Stimulated activated naive CD8-positive, alpha-beta T cell treated with anti-CD3 and anti-CD28 coated beads, Interleukin-15, amount 100 ng/mL, for 72 hours (primary cell): Measurements from ENCODE around the gene REL.
"Not testable (repeated sequence)": the region's sequence is repeated elsewhere in the genome, so short reads cannot be mapped to it uniquely, and the experiment has no call there.

Experiments
- ATAC-seq: fragments of 150-1000 bp; cut with Tn5 transposase; 2 replicates; pipeline ENCODE4 v1.10.0; 2021; ENCODE audit warnings: mild to moderate bottlenecking, moderate library complexity
- DNase-seq, 2 donors: peaks; one replicate each; pipeline ENCODE4 v3.0.0; 2021 to 2022
- H3K27ac Mint-ChIP-seq, 2 donors: one replicate each; pipeline ENCODE4 v1.8.0; 2022; ENCODE audit warnings: mild to moderate bottlenecking in 2 of 2, mixed read lengths in 2 of 2, moderate library complexity in 2 of 2
- H3K27me3 Mint-ChIP-seq: one replicate; pipeline ENCODE4 v1.8.0; 2022; ENCODE audit warnings: mixed read lengths
- H3K4me1 Mint-ChIP-seq: one replicate; pipeline ENCODE4 v1.8.0; 2022; ENCODE audit warnings: mild to moderate bottlenecking, mixed read lengths
- H3K4me3 Mint-ChIP-seq, 2 donors: one replicate each; pipeline ENCODE4 v1.8.0; 2022; ENCODE audit warnings: mild to moderate bottlenecking in 2 of 2, mixed read lengths in 2 of 2, moderate library complexity in 1 of 2
- H3K9me3 Mint-ChIP-seq, 2 donors: one replicate each; pipeline ENCODE4 v1.8.0; 2022; ENCODE audit warnings: mixed read lengths in 2 of 2

The REL gene

DNA sequence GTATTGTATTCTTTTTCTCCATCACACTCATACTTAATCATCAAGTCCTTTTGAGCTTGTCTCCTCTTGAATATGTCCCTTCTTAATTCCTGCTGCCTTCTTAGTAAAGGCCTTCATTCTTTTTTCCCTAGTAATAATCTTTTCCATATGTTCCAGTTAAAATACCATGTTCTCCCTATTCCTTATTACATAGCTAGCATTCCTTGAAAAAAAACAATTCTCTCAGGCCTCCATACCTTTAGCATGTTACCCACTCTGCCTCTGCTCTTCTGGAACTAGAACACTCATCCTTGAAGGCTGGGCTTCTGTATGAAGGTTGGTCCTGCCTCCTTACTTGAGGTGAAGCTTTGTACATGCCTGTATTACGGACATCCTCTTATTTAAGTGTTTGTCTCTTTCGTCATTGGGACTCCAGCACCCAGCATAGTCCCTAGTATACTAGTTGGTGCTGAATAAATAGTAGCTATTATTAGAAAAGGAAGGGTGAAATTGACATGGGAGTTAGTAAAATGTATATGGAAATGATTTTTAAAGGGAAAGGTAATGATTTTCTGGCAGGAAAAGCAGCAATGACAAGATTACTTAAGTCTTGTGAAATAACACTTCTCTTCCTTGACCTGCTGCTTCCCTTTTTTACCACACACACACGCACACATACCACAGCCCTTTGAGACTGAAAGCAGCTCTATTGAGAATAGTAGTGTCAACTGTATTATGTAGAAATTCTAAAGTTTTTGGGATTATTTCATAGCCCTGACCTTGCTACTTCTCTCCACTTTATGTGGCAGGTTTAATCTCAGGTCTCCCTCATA, 45.6 kb downstream of the REL start:
- ATAC-seq = no peak
- Mint-ChIP-seq H3K9me3 (peaks cover 7 to 19% of the 10 kb centered on the region in 2 donors), H3K27ac (no peak overlapping the region), H3K4me1 (peaks cover 14% of the 10 kb centered on the region), H3K4me3 (no peak overlapping the region), H3K27me3 (no peaks in the 10 kb centered on the region)
- no peak for DNase-seq

GRCh38 chr2:60932061-60932460, 50.7 kb downstream of the REL start:
- not testable (repeated sequence) for ATAC-seq, DNase-seq, H3K9me3 Mint-ChIP-seq, H3K27me3 Mint-ChIP-seq, H3K4me3 Mint-ChIP-seq
- Mint-ChIP-seq H3K4me1 (peaks cover 16% of the 10 kb centered on the region), H3K27ac (peak overlapping the region in 1 of 2 donors; percentile 67)

DNA sequence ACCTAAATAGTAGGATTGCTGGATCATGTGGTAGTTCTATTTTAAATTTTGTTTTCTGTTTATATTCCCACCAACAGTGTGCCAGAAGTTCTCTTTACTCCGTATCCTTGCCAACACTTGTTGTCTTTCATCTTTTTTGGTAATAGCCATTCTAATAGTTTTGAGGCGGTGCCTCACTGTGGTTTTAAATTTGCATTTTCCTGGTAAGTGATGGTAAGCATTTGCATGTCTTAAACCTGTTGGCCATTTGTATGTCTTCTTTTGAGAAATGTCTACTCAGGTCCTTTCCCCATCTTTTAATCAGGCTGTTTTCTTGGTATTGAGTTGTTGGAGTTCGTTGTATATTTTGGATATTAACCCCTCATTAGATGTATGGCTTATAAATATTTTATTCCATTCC, 51.6 kb downstream of the REL start:
- Mint-ChIP-seq H3K27ac (no peak overlapping the region), H3K9me3 (no peaks in the 10 kb centered on the region), H3K4me1 (peaks cover 23% of the 10 kb centered on the region), H3K27me3 (no peaks in the 10 kb centered on the region), H3K4me3 (no peak overlapping the region)
- DNase-seq (no peak), ATAC-seq (no peak)

DNA sequence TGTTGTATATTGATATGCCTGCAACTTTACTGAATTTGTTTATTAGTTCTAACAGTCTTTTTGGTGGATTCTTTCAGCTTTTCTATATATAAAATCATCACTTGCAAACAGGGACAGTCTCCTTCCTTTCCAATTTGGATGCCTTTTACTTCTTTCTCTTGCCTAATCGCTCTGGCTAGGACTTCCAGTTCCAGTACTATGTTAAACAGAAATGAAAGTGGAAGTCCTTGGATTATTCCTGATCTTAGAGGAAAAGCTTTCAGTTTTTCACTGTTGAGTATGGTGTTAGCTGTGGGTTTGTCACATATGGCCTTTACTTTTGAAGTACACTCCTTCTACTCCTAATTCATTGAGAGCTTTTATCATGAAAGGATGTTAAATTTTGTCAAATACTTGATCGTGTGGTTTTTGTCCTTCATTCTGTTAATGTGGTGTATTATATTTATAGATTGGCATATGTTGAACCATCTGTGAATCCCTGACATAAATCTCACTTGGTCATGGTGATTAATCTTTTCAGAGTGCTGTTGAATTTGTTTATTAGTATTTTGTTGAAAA, 52.9 kb downstream of the REL start:
- no peak overlapping the region for H3K27ac Mint-ChIP-seq
- H3K9me3 Mint-ChIP-seq = no peaks in the 10 kb centered on the region
- DNase-seq = no peak

DNA sequence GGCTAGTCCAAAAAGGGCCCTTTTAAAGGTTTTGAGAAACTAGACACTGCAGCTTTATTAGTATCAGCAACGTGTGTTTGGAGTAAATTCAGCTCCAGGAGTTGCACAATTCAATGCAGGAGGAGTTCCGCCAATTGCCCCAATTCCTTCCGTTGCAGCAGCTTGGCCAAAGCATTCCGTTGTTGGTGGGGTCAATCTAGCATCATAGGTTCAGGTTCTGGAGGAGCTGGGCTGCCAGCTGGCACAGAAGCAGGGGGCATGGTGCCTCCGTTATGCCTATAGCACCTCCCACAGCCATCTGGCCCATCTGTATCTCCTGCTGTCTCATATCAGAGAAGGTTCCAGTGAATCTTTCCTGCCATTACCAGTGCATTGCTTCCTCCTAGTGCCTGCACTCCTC, 55.4 kb downstream of the REL start:
- no peak overlapping the region for H3K4me3 Mint-ChIP-seq
- H3K27me3 Mint-ChIP-seq = no peaks in the 10 kb centered on the region
- DNase-seq (no peak), ATAC-seq (peak; percentile 20)
- no peak overlapping the region for H3K27ac Mint-ChIP-seq
- no peaks in the 10 kb centered on the region for H3K9me3 Mint-ChIP-seq
- H3K4me1 Mint-ChIP-seq = peaks cover 41% of the 10 kb centered on the region

More for the DNA sequence above, 52.9 kb downstream of the REL start:
- H3K4me3 Mint-ChIP-seq = no peak overlapping the region
- no peak for ATAC-seq
- H3K27me3 Mint-ChIP-seq = no peaks in the 10 kb centered on the region
- peaks cover 35% of the 10 kb centered on the region for H3K4me1 Mint-ChIP-seq

GRCh38 chr2:60938301-60938700, 56.9 kb downstream of the REL start:
- ATAC-seq = no peak
- Mint-ChIP-seq H3K4me1 (peaks cover 41% of the 10 kb centered on the region), H3K4me3 (no peak overlapping the region), H3K27me3 (no peaks in the 10 kb centered on the region), H3K9me3 (no peaks in the 10 kb centered on the region), H3K27ac (peak overlapping the region in 1 of 2 donors; percentile 12)
- DNase-seq = no peak

DNA sequence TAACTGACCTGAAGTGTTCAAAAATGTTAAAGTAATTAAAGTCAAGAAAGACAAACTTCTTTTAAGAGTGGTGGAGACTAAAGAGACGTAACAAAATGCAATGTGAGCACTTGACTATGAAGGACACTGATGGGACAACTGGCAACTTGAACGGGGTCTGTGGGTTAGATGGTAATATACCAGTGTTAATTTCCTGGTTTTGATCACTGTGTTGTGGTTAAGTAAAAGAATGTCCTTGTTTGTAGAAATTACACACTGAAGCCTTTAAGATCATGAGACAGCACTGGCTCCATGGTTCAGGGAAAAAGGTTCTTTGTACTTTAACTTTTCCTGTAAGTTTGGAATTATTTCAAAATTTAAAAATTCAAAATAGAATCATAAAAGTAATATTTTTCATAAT, 58.2 kb downstream of the REL start:
- ATAC-seq = no peak
- peaks cover 35% of the 10 kb centered on the region for H3K4me1 Mint-ChIP-seq
- H3K27ac Mint-ChIP-seq = no peak overlapping the region
- DNase-seq = no peak
- no peak overlapping the region for H3K4me3 Mint-ChIP-seq
- no peaks in the 10 kb centered on the region for H3K27me3 Mint-ChIP-seq
- H3K9me3 Mint-ChIP-seq = no peaks in the 10 kb centered on the region

DNA sequence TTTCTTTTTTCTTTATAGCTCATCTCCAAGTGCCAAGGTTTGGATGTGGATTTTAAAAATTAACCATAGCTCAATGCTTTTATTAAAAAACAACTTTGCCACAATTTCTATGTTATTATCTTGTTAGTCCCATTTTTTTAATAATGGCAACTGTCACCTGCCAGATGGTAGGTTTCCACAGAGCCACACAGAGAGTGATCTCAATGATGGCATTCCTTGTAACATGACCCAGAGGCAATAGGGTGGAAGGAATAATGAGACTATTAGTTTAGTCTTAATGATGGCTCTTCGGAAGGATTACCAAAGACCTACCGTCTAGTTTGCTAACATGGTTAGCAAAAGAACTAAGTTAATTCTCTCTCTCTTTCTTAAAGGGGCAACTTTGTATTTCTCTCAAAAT, 64.0 kb downstream of the REL start:
- DNase-seq (no peak), ATAC-seq (no peak)
- H3K4me3 Mint-ChIP-seq = no peak overlapping the region
- no peaks in the 10 kb centered on the region for H3K9me3 Mint-ChIP-seq
- peaks cover 21% of the 10 kb centered on the region for H3K4me1 Mint-ChIP-seq
- H3K27ac Mint-ChIP-seq = no peak overlapping the region
- no peaks in the 10 kb centered on the region for H3K27me3 Mint-ChIP-seq

DNA sequence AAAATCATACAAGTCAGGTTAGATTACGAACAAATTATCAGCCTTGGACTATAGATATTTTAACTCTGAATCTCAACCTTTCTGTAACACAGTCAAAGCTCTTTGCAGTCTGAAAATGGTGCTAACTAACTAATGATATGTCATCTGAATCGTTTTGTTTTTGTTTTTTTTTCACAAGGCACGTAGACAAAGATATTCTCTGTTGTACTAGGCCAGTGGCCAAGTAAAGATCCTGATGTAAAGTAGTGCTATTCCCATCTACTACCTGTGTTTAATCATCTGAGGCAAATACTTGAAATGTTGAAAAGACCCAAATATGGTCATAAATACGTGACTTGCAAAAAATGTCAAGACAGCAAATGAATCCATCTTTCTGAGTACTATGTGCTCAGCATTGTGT, 65.7 kb downstream of the REL start:
- Mint-ChIP-seq H3K27me3 (no peaks in the 10 kb centered on the region), H3K4me1 (peaks cover 21% of the 10 kb centered on the region), H3K27ac (no peak overlapping the region), H3K4me3 (no peak overlapping the region), H3K9me3 (no peaks in the 10 kb centered on the region)
- DNase-seq (no peak), ATAC-seq (no peak)

- H3K27ac Mint-ChIP-seq = peak overlapping the region in 1 of 2 donors; percentile 6
- no peaks in the 10 kb centered on the region for H3K9me3 Mint-ChIP-seq
- DNase-seq (no peak), ATAC-seq (peak; percentile 48)
- peaks cover 26% of the 10 kb centered on the region for H3K4me1 Mint-ChIP-seq
- H3K27me3 Mint-ChIP-seq = no peaks in the 10 kb centered on the region
- H3K4me3 Mint-ChIP-seq = peak overlapping the region in 1 of 2 donors; percentile 15
Measured at GRCh38 chr2:60948161-60948560, 66.8 kb downstream of the REL start.

GRCh38 chr2:60948926-60949579, 67.7 kb downstream of the REL start:
- ATAC-seq = peak; percentile 78
- no peaks in the 10 kb centered on the region for H3K9me3 Mint-ChIP-seq

GRCh38 chr2:60954139-60954538, 72.8 kb downstream of the REL start:
- Mint-ChIP-seq H3K27ac (peak overlapping the region in 1 of 2 donors; percentile 10), H3K27me3 (no peaks in the 10 kb centered on the region), H3K4me3 (peak overlapping the region in 1 of 2 donors; percentile 9), H3K4me1 (peaks cover 21% of the 10 kb centered on the region), H3K9me3 (no peaks in the 10 kb centered on the region)
- peak; percentile 99 for ATAC-seq
- DNase-seq = peak in 1 of 2 donors; percentile 34

More at GRCh38 chr2:60948926-60949579, 67.7 kb downstream of the REL start:
- Mint-ChIP-seq H3K27ac (peak overlapping the region in 1 of 2 donors; percentile 7), H3K27me3 (no peaks in the 10 kb centered on the region), H3K4me1 (peaks cover 32% of the 10 kb centered on the region), H3K4me3 (no peak overlapping the region)
- no peak for DNase-seq

DNA sequence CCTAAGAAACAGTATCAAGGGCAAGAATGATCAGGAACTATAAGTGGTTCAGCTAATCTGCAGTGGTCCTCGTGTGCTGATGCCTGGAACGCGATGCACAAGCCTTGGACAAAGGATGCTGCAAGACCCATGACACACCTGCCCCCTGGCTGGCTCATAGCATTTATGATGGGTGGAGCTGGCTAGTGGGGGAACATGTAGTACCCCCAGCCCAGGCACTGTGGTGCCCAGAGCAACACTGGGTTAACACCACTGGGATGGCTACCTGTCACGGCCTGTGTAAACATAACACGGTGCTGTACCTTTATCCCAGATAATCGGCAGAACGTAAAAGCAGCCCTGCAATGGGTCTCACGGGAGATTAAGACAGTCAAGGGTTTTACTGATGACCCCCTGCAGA, 75.8 kb downstream of the REL start:
- Mint-ChIP-seq H3K4me3 (no peak overlapping the region), H3K27ac (no peak overlapping the region), H3K4me1 (peaks cover 15% of the 10 kb centered on the region), H3K27me3 (no peaks in the 10 kb centered on the region), H3K9me3 (no peaks in the 10 kb centered on the region)
- ATAC-seq (no peak), DNase-seq (no peak)

DNA sequence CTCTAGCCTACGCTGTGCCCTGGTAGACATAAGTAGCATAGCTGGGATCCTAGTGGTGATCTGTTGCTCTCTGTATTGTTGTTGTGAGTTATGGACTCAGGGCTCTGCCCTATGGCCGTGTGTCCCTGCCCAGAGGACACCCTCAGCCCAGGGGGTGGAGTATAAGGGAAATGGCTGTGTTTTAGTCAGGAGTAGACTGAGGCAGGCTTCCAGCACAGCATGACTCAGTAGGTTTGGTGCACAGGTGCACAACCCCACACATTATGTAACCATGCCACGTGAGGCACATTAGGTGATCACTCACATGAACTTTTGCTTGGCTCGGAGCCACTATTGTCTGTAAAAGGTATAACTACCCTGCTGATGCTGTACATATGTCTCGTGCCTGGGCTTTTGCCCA, 76.3 kb downstream of the REL start:
- H3K27ac Mint-ChIP-seq = no peak overlapping the region
- H3K4me3 Mint-ChIP-seq = no peak overlapping the region
- no peak for DNase-seq
- ATAC-seq = no peak
- no peaks in the 10 kb centered on the region for H3K27me3 Mint-ChIP-seq
- no peaks in the 10 kb centered on the region for H3K9me3 Mint-ChIP-seq
- peaks cover 14% of the 10 kb centered on the region for H3K4me1 Mint-ChIP-seq

- no peaks in the 10 kb centered on the region for H3K9me3 Mint-ChIP-seq
- H3K4me1 Mint-ChIP-seq = peaks cover 7% of the 10 kb centered on the region
- no peak for ATAC-seq
- H3K4me3 Mint-ChIP-seq = no peak overlapping the region
- no peak for DNase-seq
- H3K27ac Mint-ChIP-seq = peak overlapping the region in 1 of 2 donors; percentile 67
- H3K27me3 Mint-ChIP-seq = no peaks in the 10 kb centered on the region
Measured at GRCh38 chr2:60958361-60958760, 77.0 kb downstream of the REL start.

DNA sequence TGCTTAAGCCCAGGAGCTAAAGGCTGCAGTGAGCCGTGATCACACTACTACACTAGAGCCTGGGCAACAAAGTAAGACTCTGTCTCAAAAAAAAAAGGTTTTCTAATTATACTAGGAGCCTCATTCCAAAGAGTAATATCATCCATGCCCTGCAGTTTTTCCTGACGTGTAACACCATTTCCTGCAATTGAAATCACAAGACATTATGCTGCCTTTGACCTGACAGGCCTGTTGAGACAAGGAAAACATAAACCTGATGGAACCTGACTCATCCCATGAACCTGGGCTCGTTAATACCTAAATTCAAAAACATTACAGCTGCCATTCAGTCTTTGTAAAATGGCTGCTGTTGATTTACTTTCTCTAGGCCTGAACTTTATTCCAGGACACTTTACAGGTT, 77.4 kb downstream of the REL start:
- no peak overlapping the region for H3K4me3 Mint-ChIP-seq
- no peaks in the 10 kb centered on the region for H3K27me3 Mint-ChIP-seq
- H3K9me3 Mint-ChIP-seq = no peaks in the 10 kb centered on the region
- DNase-seq = no peak
- no peak overlapping the region for H3K27ac Mint-ChIP-seq
- H3K4me1 Mint-ChIP-seq = peaks cover 6% of the 10 kb centered on the region
- ATAC-seq = no peak
